ENCODE results near the gene NISCH.

Gene NISCH
- total RNA-seq = 217 reads per million, percentile 93 among the genes with 10 or more reads in this experiment

DNA sequence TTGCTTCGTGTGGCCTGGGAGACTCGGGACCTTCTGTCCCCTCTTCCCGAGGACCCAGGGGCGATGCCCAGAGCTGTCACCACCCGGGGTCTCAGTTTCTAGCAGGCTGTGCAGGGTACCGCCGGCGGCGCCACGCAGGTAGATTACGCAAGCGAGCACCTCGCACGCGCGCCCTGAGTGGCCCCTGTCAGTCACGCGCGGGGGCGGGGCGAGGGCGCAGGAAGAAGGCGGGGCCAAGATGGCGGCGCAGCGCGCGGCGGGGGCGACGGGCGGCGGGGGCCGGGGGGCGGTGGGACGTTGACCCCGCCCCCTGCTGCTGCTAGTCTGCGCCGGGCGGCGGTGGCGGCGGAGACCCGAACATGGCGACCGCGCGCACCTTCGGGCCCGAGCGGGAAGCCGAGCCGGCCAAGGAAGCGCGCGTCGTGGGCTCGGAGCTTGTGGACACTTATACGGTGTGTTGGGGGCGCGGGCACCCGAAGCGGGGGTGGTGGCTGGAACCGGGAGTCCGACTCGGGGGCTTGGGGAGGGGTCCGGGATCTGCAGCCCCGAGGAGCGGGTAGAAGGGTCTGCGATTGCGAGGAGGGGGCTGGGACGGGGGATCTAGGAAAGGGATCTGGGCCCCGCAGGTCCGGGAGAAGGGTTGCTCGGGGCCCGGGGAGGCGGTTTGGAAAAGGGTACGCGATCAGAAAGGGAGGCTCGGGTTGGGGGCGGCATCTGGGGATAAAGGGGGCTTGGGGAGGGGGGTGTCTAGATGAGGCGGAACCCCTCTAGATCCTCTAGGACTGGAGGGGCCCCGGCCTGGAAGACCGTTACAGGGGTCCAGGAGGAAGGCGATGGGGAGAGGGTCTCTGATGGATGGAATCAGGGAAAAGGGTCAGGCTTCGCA lies at the start of gene NISCH:
Gene NISCH (plus strand): TSS at position 322 of the 886 bp plus-strand sequence. CDS start 38 bp downstream, at position 360.
- DNase-seq = peak; percentile 95

DNA sequence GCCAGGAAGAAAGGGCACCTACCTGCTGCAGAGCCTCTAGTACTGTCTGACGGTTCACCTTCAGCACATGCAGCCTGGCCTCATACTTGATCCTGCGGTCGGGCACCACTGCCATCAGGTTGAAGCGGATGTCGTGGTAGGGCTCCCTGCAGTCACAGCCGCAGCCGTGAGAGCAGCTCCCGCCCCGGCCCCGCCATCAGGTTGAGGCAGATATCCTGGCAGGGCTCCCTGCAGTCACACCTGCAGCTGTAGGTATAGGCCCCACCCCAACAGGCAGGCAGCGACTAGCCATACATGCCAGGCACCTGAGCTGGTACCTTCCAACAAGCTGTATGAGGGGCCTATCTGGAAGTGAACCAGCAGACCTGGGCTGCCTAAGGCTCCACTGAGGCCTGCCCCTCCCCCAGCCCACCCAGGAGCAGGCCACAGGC lies 49.2 kb upstream of the NISCH start:
- DNase-seq = no peak

DNA sequence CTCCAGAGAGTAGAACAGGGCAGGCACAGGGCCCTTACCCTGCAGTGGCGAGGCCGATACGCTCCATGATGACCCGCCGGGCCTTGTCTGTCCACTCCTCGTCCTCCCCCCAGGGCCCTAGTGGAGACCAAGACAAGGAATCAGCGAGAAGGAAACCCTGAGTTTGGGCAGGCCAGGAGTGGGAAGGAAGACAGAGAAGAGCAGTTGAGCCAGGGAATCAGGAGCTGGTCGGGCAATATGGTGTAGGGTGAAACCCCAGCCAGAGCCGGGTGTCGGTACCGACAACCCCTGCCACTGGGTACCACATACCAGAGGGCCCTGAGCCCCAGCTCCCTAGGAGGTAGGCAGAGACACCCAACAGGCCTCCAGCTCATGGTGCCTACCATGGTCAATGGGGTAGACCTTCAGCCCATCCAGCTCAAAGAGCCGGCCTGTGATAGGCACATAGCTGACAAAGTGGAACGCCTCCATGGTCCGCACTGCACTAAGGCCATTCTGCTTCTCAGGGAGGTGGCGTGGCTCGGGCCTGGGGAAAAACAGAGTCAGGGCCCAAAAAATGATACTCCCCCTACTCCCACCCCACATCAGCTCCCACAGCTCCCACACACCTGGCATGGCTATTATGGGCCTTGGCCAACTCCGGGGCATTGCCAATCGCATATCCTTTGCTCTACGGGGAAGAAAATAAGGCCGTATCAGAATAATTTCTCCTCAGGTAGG lies 48.5 kb upstream of the NISCH start:
- no peak for DNase-seq

DNA sequence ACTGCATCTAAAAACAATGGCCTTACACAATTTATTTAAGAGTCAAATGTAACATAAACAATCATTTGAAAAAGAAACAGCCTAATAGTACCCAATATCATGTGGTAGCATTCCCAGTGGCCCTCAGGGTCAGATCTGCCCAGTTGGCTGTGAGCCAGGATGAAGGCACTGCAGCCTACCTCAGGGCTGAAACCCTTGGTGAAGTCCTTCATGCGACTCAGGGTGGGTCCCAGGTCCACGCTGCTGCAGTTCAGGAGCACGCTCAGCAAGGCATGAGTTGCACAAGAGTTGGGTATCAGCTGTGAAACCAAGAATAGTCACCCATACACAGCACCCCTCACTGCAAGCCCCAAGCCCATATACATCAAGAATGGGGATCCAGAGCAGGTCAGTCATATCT lies 47.6 kb upstream of the NISCH start:
- no peak for DNase-seq

DNA sequence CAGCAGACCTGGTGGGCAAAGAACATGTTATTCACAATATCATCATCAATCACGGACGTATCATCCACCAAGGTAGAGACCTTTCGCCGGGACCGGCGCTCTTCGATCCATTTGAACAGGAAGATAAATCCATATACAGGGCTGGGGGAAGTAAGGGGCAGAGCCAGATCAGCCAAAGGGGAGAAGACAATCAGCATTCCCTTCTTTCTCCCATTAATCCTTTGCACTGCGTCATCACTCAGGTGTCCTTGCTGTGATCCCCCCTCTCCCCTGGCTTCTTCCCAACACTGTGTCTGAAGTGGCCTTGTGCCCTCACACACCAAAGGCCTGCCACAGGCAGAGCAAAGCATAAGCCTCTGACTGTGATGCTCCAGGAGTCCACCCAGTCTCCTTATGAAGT lies 46.9 kb upstream of the NISCH start:
- DNase-seq = no peak

DNA sequence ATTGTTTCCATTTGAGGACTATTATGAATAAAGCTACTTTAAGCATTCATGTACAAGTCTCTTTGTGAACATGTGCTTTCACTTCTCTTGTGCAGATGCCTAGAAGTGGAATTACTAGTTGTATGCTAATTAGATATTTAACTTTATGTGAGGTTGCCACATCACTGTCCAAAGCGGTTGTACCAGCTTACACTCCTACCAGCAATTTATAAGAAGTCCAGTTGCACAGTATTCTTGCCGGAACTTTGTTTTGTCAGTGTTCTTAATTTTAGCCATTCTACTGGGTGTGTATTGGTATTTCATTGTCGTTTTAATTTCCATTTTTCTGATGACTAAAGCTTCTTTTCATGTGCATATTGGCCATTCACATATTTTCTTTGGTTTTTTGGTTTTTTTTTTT lies 39.6 kb upstream of the NISCH start:
- DNase-seq = no peak

DNA sequence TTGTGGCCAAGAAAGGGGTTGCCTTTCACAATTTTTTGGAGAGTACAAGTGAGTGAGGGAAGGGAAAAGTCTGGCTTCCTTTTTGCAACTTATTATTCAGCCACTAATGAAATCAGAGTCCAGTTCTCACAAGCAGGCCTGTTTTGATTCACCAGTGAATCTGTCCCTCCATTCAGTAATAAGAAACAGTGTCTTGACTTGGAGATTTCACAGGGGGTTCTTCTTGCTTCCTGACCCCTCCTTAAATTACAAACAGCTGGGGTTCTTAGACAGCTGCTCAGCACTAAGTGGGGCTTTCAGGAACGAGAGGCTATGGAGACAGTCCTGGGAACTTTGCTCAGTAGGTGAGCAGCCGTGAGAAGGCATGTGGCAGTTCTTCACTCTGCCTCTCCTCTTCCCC lies 35.0 kb upstream of the NISCH start:
- DNase-seq = no peak

DNA sequence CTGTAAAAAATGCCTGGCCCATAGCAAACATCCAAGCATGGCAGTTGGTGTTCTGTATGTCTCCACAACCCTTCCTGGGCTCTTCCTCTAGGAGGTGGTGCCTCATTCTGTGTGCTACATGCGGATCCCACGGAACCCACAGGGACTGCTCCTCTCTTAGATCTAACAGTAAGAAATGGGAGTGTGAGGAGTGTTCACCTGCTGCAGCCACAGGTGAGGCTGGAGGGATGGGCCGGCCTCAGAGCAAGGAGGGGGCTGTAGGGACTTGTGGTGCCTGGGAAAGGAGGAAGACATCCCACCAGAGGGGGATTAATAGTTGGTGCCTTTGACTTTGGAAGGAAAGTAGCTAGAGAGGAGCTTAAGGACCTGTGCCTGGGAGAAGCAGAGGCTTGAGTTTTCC lies 32.7 kb upstream of the NISCH start:
- no peak for DNase-seq

DNA sequence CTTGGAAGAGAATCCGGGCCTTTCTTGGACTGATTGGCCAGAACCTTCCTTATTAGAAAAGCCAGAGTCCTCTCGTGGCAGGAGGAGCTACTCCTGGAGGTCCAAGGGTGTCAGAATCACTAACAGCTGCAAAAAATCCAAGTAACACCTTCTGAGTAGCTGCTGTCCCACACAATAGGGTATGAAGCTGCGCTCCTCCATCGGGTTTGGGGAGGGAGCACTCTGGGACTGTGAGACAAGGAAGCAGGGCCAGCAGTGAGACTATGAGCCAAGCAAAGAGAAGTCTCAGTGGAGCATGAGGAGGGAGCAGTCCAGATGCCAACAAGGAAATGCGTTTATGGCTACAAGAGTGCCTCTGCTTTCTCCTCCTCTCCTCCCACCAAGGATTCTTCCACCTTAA lies 32.2 kb upstream of the NISCH start:
- no peak for DNase-seq

DNA sequence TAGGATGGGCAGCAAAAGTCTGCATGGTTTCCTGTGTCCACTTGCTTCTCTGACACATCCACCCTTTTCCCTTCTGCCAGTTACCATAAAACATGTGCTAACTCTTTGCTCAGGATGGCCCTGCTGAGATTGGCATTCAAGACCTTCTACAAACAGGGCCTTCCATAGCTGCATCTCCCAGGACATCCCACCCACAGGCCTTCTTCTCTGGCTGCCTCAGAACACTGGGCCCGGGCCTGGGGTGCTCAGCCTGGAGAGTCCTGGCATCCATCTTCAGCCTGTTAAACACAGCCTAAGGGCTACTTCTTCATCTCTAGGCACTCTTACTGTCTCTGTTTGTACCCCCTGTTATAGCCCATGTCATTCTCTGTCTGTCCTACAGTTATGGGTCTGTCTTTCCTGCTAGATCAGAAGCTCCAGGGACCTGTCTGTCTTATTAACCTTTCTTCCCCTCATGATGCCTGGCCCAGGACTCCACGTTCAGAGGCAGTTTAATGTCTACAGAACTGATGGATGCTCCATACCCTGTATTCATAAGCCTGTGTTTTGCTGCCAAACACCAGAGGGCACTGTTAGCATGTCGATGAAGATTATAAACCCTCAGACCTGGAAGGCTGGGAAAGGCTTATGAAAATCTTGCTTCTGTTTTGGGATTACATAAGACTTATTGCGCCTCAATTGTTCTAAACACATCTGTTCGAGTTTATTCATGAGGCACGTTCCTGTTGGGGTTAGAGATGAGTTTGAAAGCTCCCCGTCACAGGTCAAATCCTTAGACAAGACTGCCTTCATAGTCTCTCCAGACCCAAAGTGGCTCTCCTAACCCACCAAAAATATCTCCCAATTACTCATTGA lies 27.0 kb upstream of the NISCH start:
- DNase-seq = no peak

DNA sequence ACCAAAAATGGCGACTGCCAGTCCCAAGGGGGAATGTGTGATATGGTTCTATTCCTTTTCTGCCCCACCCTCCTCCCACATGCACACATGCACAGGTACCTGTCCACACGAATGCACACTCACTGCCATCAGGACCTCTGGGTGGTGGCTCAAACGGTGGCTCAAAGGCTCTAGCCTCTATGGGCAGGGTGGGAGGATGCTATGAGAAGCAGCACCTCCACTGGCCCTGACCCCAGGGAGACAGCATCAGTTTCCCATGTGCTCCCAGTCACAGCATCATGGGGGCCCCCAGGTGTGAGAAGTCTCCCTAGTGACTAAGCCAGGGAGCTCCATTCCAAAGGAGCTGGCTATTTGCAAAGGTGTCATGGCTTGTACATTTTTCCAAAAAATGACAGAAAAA lies 26.4 kb upstream of the NISCH start:
- DNase-seq = no peak

DNA sequence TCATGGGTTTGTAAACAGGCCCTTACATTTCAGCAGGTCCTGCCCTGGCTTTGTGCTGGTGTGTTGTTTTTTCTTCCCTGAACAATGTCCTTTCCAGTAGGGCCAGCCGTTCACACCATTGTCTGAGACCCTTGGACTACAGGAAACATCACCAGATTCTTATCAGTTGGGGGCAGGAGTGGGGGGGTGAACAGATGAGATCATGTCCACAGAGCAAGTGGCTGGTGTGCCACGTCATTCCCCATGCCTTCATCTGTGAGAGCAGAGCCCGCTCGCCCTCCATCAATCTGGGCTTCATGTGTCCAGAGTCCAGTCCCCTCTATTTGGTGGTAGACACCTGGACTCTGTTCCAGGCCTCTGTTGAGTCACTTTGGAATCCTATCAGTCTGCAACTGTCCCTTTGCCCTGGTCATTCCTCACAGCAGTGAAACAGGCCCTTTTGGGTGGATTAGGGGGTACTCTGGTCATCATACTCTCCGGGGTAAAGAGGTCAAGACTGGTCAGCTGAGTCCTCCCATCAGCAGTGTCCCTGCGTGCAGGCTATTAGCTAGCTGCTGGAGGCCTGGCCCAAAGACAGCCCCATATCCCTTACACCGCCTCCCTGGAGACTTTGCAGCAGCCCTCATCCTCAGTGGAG lies 25.5 kb upstream of the NISCH start:
- no peak for DNase-seq

DNA sequence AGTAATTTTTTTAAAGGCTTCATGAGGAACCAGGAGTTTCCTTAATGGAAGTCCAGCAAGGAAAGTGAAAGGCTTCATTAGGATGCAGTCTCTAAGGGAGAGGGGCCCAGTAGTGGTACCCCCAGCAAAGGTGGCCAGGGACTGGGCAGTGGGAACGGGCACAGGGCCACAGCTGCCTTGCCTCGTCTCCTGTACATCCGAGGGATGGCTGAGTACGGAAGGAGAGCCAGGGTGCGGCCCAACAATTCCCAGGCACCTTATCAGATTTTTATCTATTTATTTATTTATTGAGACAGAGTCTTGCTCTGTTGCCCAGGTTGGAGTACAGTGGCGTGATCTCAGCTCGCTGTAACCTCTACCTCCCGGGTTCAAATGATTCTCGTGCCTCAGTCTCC lies 25.0 kb upstream of the NISCH start:
- no peak for DNase-seq

DNA sequence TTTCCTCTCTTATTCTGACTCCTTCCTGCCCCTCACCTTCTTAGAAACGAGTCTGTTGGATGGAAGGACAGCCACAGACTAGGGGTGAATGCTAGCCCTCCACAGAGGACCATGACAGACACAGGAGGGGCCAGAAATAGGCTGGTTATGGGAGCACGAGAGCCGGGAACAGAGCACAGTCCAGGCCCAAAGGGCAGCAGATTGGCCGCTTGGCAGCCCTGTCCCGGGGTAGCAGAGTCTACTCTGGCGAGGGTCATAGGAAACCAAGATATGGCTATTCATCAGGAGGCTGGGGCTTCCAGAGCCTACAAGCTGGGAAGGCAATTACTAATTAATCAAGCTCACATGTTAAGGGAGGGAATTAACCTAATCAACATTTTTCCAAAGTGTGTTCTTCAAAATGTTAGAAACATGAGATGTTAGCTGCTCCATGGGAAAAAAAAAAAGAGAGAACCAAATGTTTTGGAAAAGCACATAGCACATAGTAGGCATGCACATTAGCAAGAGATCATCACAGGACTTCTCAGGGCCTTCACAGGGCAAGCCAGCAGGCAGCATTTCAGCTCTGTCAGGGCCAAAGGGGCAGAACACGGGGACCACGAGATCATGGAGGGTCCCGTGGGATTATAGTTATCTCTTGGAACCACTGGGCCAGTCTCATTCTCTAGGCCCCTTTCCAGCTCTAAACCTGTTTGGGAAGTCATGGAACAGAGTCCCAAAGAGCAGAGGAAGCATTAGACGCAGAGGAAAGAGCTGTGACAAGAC lies 23.8 kb upstream of the NISCH start:
- DNase-seq = no peak

DNA sequence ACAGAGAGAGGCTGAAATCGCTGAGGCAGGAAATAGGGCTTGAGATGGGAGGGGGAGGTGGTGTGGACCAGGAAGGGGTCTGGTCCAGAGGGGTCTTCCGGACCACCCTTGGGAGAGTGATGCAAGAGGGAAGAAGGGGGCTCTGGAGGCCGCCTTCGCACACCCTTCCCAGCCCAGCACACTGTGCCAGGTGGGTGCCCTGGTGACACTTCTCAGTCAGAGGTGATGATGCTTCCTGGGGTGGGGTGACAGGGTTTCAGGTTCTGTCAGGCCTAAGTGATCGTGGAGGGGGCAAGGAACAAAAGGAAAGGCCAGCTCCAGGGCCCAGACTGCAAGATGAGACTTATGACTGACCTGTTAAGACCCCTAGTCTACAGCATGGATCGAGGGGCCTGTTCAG lies 23.2 kb upstream of the NISCH start:
- no peak for DNase-seq

DNA sequence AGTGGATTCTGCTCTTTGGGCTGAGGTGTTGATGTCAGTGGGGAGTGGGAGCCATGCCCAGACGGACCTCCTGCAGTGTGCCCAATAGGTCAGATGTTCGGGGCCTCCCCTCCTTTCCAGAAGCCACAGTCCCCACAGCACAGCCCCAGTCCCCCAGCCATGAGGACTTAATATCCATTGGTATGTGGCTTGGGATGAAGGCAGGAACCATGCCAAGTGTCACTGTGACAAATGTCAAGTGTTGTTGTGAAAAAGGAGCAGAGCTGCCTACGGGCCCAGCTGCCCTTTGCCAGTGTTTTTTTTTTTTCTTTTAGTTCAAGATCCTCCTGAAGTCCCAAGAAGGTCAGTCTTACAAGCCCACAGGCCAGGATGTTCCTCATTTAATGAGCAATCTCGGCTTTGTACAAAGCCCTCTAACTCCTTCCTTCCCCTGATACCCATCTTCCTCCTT lies 22.7 kb upstream of the NISCH start:
- no peak for DNase-seq

DNA sequence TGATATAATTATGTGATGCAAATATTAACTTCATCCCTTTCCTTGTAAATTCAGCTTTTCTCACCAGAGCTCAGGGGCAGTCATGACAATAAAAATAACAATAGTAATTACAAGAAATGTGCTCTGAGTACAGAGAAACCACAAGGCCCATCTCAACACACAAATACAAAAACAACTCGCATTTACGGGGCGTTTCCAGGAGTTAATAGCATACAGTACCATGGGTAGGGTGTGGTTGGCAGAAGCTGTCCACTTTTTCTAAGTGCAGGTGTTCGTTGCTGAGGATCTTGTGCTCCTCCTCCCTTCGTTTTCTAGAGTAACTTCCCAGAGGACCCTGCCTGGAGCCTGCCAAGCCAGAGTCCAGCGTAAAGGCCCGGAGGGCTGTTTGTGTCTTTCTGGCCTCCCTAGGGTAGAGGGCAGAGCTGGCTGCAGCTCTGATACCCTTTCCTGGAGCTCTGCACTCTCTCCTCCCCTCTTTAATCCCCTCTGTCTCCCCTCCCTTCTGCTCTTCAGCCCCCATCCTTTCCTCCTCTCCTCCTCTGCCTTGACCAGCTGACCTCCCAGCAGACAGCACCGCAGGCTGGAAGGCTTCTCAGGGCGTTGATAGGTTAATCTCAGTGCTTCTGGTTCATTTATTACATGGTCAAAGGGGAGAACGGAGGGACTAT lies 21.9 kb upstream of the NISCH start:
- DNase-seq = no peak

DNA sequence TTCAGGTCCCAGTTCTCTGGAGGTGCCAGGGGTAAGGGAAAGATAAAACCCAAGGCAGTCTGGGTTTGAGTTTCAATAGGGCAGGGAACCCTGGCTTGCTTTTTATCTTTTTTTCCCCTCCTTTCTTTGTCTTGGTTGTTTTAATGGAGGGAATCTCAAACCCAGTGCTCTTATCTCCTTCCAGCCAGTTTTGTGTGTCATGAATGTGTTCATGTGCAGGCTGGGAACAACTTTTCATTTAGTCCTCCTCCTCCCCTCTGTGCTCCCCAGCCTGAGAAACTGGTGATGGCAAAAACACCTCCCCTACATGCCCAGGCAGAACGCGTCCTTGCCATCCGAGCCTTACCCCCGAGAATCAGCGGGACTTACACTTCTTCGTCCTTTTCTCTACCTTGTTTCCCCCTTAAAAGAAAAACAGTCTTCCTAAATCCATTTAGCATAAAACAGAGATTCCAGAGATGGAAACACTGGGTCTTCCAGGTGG lies 21.4 kb upstream of the NISCH start:
- DNase-seq = no peak

DNA sequence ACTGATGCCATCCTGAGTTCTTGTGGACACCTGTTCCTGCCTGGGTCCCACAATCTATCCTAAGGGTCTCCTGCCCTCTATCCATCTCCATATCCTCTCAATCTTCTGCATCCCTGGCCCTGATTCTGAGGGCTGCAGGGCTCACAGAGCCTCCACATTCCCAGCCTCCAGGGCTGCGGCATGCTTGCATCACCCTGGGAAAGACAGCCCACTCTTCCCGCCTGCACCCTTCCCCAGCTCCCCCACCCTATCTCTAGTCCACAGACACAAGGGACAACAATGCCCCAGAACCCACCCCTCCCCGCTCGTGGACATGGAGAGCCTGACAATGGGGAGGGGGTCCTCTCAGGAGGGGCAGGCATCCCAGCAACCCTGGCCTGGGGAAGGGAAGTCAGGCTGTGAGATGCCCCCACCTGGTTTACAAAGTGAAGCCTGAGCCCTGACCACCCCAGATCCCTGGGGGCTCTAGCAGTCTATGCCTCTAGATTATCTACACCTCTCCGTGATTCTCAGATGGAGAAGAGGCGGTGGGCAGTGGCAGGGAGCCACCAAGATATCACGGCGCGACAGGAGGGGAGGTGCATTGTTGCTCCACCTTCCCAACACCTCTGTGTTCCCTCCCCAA lies 20.8 kb upstream of the NISCH start:
- DNase-seq = no peak
